ENCODE measurements around the gene CELA3B.
"Not testable (repeated sequence)": the region's sequence is repeated elsewhere in the genome, so short reads cannot be mapped to it uniquely, and the experiment has no call there.

DNA sequence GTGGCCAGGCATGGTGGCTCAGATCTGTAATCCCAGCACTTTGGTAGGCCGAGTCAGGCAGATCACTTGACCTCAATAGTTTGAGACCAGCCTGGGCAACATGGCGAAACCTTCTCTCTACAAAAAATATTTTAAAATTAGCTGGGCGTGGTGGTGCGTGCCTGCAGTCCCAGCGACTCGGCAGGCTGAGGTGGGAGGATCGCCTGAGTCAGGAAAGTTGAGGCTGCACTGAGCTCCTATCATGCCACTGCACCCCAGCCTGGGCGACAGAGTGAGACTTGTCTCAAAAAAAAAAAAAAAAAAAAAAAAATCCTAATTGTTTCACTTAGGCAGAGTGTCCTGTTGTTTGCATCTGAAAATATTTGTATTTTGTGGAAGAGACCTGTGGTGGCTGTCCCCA, 17.9 kb downstream of the CELA3B start:
- TF ChIP-seq, protein P1, sequence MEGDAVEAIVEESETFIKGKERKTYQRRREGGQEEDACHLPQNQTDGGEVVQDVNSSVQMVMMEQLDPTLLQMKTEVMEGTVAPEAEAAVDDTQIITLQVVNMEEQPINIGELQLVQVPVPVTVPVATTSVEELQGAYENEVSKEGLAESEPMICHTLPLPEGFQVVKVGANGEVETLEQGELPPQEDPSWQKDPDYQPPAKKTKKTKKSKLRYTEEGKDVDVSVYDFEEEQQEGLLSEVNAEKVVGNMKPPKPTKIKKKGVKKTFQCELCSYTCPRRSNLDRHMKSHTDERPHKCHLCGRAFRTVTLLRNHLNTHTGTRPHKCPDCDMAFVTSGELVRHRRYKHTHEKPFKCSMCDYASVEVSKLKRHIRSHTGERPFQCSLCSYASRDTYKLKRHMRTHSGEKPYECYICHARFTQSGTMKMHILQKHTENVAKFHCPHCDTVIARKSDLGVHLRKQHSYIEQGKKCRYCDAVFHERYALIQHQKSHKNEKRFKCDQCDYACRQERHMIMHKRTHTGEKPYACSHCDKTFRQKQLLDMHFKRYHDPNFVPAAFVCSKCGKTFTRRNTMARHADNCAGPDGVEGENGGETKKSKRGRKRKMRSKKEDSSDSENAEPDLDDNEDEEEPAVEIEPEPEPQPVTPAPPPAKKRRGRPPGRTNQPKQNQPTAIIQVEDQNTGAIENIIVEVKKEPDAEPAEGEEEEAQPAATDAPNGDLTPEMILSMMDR (IDR thresholded peaks at IDR 0.05), result not testable (repeated sequence)
- not testable (repeated sequence) for TF ChIP-seq POLR2A (IDR thresholded peaks at IDR 0.05)

Measured in Peyer's patch (tissue), 4 donors.